Measurements from ENCODE around the gene EFNA1. TPM values are rescaled to one million over a fixed set of nuclear protein-coding genes. Genes with fewer than 3 reads are reported as not detected.

The EFNA1 gene
- total and polyA plus RNA-seq, 4 donors: 58.6 to 236 (median 179) TPM

GRCh38 chr1:155134880-155135414 is 7.3 kb downstream of the EFNA1 start (continued):
- peak; percentile 84 for TF ChIP-seq REST (IDR thresholded peaks at IDR 0.05)
- no peak for TF ChIP-seq FOXA1 (IDR thresholded peaks at IDR 0.05)
- TF ChIP-seq MAX (IDR thresholded peaks at IDR 0.05): peak; percentile 75

- H3K4me1 ChIP-seq (ENCODE audit: control insufficient read depth in 4 of 4, insufficient read depth in 4 of 4, low read length in 3 of 4): peaks cover 0 to 67% (median 43%) of the 10 kb centered on the region in 4 donors
- H3K9ac ChIP-seq (ENCODE audit: low read depth in 1 of 2, low read length in 2 of 2): peak within 1 kb of the TSS; percentile 87 to 95
- TF ChIP-seq EGR1 (IDR thresholded peaks at IDR 0.05; ENCODE audit: low read depth in 2 of 2) (peak; percentile 82 to 88), ZBTB33 (IDR thresholded peaks at IDR 0.05) (peak; percentile 58), TAF1 (conservative IDR thresholded peaks at IDR 0.05) (peak; percentile 30), ATF3 (IDR thresholded peaks at IDR 0.05) (peak; percentile 4), REST (IDR thresholded peaks at IDR 0.05) (peak; percentile 29), CTCF (IDR thresholded peaks at IDR 0.05; ENCODE audit: low read depth, low read length, missing input control) (peak; percentile 52), RXRA (IDR thresholded peaks at IDR 0.05) (peak; percentile 0 to 9), GABPA (IDR thresholded peaks at IDR 0.05 in 1 of 2, conservative IDR thresholded peaks at IDR 0.05 in 1 of 2) (peak; percentile 64 to 88), SP1 (IDR thresholded peaks at IDR 0.05) (no peak), FOXA1 (IDR thresholded peaks at IDR 0.05) (no peak), YY1 (IDR thresholded peaks at IDR 0.05) (peak; percentile 77), RAD21 (IDR thresholded peaks at IDR 0.05) (peak in 1 of 2 donors; percentile 27), MAX (IDR thresholded peaks at IDR 0.05) (peak; percentile 14), NR2F2 (IDR thresholded peaks at IDR 0.05) (no peak)
- DNase-seq (ENCODE audit: low spot score): peak; percentile 95
- H3K36me3 ChIP-seq (ENCODE audit: control insufficient read depth in 4 of 4, insufficient read depth in 3 of 4, low read depth in 1 of 4, low read length in 3 of 4): peaks cover 8 to 25% (median 16%) of the 10 kb centered on the region in 4 donors
- peak within 1 kb of the TSS; percentile 28 to 66 (median 34) for H3K4me3 ChIP-seq (ENCODE audit: low read depth in 1 of 3, low read length in 3 of 3)
- WGBS: under 1% methylated on average over 52 of the region's 52 CpGs
- H3K9me3 ChIP-seq (ENCODE audit: control insufficient read depth in 4 of 4, low read length in 3 of 4): no peaks in the 10 kb centered on the region
- peak within 1 kb of the TSS; percentile 99 for H3K27ac ChIP-seq (ENCODE audit: low read depth in 1 of 2, low read length in 2 of 2)
- no peaks in the 10 kb centered on the region for H3K27me3 ChIP-seq (ENCODE audit: control insufficient read depth in 4 of 4, insufficient read depth in 4 of 4, low read length in 3 of 4)
These were observed 7.8 kb downstream of the EFNA1 start, which contains the start of gene SLC50A1 for GRCh38 chr1:155135415-155136028. Gene SLC50A1 (plus strand): TSS chr1:155135852. CDS start chr1:155135912, 60 bp downstream.

Measured in liver (tissue), 9 donors.